ENCODE data around the gene MERTK. TPM values are rescaled to one million over a fixed set of nuclear protein-coding genes. Genes with fewer than 3 reads are reported as not detected.
"Not testable (repeated sequence)": the region's sequence is repeated elsewhere in the genome, so short reads cannot be mapped to it uniquely, and the experiment has no call there.

The MERTK gene
- total RNA-seq (10 to 100 TPM in 1 of 9 donors, 1 to 10 TPM in 8; 1.9 to 15.2 (median 4.9) TPM), polyA plus RNA-seq (1 to 10 TPM; 2.6 TPM)
- long read RNA-seq, donor 1, result 0 reads
- long read RNA-seq, donor 2, partial matches to known transcripts, result 1 of 1 reads
- long read RNA-seq, donor 2, other reads (novel, unspliced or antisense), result 0 of 1 reads
- long read RNA-seq, donor 3, partial matches to known transcripts, result 0 of 1 reads
- long read RNA-seq, donor 3, other reads (novel, unspliced or antisense), result 1 of 1 reads

DNA sequence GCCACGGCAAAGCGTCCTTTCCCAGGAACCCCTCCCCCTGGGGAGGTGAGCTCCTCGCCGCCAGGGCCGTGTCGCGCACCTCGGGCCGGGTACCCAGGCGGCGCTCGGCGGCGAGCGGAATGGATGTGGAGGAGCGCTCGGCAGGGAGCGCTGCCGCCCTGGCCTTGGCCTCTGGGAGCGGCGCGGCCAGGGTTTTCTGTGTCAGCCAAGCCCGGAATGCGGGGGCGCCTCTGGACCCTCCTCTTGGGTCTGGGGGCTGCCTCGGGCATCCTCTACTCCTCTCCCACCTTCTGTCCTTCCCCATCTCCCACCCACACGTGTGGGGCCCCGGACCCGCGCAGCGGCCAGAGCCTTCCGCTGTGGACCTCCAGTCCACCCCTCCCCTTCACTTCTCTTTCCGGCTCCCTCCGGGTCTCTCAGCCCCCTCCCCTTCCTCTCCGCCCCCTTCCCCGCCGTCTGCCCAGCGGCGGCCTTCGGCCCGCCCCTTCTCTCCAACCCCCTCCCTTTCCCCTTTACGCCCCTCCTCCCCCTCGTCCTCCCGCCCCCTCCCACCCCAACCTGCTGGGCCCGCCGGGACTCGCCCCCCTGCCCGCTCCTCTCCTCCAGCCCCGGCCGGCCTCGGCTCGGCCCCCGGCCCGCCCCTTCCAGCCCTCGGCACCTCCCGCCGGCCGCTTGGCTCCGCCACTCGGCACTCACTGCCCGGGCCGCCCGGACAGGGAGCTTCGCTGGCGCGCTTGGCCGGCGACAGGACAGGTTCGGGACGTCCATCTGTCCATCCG, at the start of gene MERTK:
Gene MERTK, plus strand, starts transcription at position 684 of the 779 bp plus-strand sequence. CDS start 129 bp downstream, outside the sequence.
- DNase-seq (peak; percentile 90 to 95 (median 91)), ATAC-seq (peak; percentile 90 to 95 (median 94))
- H3K4me1 ChIP-seq, result peaks cover 0 to 46% (median 20%) of the 10 kb centered on the region in 12 donors
- H3K27me3 ChIP-seq, result no peaks in the 10 kb centered on the region
- H3K4me3 ChIP-seq, result peak within 1 kb of the TSS; percentile 52 to 98 (median 89)
- H3K9me3 ChIP-seq, result no peaks in the 10 kb centered on the region
- TF ChIP-seq, protein P1, sequence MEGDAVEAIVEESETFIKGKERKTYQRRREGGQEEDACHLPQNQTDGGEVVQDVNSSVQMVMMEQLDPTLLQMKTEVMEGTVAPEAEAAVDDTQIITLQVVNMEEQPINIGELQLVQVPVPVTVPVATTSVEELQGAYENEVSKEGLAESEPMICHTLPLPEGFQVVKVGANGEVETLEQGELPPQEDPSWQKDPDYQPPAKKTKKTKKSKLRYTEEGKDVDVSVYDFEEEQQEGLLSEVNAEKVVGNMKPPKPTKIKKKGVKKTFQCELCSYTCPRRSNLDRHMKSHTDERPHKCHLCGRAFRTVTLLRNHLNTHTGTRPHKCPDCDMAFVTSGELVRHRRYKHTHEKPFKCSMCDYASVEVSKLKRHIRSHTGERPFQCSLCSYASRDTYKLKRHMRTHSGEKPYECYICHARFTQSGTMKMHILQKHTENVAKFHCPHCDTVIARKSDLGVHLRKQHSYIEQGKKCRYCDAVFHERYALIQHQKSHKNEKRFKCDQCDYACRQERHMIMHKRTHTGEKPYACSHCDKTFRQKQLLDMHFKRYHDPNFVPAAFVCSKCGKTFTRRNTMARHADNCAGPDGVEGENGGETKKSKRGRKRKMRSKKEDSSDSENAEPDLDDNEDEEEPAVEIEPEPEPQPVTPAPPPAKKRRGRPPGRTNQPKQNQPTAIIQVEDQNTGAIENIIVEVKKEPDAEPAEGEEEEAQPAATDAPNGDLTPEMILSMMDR (IDR thresholded peaks at IDR 0.05), result peak; percentile 32 to 86 (median 67)
- peak in 1 of 2 donors; percentile 65 for TF ChIP-seq POLR2A (IDR thresholded peaks at IDR 0.05)
- 1% methylated on average over 48 to 71 of the region's 71 CpGs for WGBS, 4 donors
- intact Hi-C loops (cut with DNase I), result loop anchor here in 6 of 10 donors (2.0 to 10.0 kb wide), 7 partner anchors 59 to 357 kb away; partner anchors contain the start of genes TMEM87B (in 1 of the 6) and ZC3H8 (in 1 of the 6)
- H3K36me3 ChIP-seq, result no peaks in the 10 kb centered on the region
- H3K27ac ChIP-seq, result peak within 1 kb of the TSS; percentile 61 to 95 (median 92)

DNA sequence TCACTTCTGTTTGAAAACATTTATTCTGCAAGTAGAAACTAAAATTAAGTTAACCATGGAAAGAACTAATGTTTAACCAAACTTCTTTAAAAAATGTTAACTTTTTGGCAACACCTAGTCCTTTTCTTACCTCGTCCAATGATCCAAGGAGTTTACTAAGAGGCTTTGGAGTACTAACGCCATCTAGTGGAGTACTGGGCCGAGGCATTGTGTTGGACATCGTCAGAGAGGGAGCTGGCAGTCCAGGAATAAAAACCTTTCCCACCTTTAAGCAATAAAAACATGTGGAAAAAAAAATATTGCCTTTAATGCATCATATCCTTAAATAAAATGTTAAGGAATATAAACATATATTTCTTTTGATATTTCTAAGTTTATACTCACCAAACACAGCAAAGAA, 47.8 kb upstream of the MERTK start:
- TF ChIP-seq, protein P1 (IDR thresholded peaks at IDR 0.05), result peak in 11 of 12 donors; percentile 21 to 58 (median 48)
- peak in 2 of 4 donors; percentile 64 to 65 for ATAC-seq
- H3K9me3 ChIP-seq; DNase-seq; intact Hi-C loops (cut with DNase I); H3K4me3 ChIP-seq; H3K4me1 ChIP-seq; H3K27ac ChIP-seq; H3K27me3 ChIP-seq: not testable (repeated sequence)
- 10 to 20% (median 14%) methylated on average over 3 to 4 of the region's 4 CpGs for WGBS, 4 donors
- peaks cover 0 to 61% (median 19%) of the 10 kb centered on the region in 9 donors for H3K36me3 ChIP-seq

DNA sequence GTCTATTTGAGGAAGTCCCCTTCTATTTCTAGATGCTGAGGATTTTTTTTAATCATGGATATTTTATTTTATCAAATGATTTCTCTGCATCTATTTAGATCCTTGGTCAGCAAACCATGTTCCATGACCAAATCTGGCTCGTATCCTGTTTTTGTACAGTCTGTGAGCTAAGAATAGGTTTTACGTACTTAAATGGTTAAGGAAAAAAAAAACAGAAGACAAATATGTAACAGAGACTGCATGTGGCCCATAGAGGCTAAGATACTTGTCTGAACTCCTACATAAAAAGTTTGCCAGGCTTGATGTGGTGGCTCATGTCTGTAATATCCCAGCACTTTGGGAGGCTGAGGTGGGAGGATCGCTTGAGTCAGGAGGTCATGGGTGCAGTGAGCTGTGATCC, 45.9 kb upstream of the MERTK start:
- H3K9me3 ChIP-seq; H3K27me3 ChIP-seq; intact Hi-C loops (cut with DNase I); H3K4me3 ChIP-seq; H3K4me1 ChIP-seq; H3K27ac ChIP-seq: not testable (repeated sequence)
- H3K36me3 ChIP-seq, result peaks cover 0 to 63% (median 28%) of the 10 kb centered on the region in 9 donors
- DNase-seq (peak in 1 of 5 donors; percentile 9), ATAC-seq (peak in 1 of 4 donors; percentile 32)
- 71 to 84% (median 80%) methylated on average over 3 of the region's 3 CpGs for WGBS, 4 donors

DNA sequence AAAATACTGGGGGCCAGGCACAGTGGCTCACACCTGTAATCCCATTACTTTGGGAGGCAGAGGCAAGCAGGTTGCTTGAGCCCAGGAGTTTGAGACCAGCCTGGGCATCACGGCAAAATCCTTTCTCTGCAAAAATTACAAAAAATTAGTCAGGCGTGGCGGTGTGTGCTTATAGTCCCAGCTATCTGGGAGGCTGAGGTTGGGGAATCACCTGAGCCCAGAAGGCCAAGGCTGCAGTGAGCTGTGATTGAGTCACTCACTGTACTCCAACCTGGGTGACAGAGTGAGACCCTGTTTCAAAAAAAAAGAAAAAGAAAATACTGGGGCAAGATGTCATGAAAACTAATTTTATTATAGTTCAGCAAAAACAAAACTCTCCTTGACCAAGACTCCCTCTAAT, 38.4 kb upstream of the MERTK start:
- H3K27me3 ChIP-seq; intact Hi-C loops (cut with DNase I); ATAC-seq; H3K4me1 ChIP-seq; H3K9me3 ChIP-seq; DNase-seq; H3K27ac ChIP-seq; H3K4me3 ChIP-seq: not testable (repeated sequence)
- peaks cover 0 to 66% (median 38%) of the 10 kb centered on the region in 9 donors for H3K36me3 ChIP-seq
- 29 to 62% (median 46%) methylated on average over 2 to 3 of the region's 3 CpGs for WGBS, 4 donors

DNA sequence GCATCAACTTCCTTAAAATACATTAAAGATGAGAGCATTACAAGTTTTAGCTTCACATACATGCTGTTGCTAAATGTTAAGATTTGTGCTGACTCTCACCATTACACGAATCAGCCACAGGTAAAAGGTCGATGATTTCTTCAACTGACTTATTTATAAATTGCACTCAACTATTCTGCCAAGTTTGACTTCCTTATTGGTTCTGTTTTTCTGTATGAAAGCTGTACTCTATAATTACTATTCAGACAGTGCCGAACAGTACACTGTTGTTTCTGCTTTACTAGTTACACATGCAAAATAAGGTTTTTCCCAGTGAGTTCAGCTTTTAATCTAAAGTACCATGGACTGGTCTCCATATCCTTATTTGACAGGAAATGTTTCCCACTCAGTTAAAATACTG, 33.3 kb upstream of the MERTK start:
- intact Hi-C loops (cut with DNase I); DNase-seq; H3K4me1 ChIP-seq; H3K27me3 ChIP-seq; ATAC-seq; H3K4me3 ChIP-seq; H3K9me3 ChIP-seq; H3K27ac ChIP-seq: not testable (repeated sequence)
- 50 to 74% (median 63%) methylated on average over 2 to 3 of the region's 3 CpGs for WGBS, 4 donors
- peaks cover 0 to 59% (median 35%) of the 10 kb centered on the region in 9 donors for H3K36me3 ChIP-seq

DNA sequence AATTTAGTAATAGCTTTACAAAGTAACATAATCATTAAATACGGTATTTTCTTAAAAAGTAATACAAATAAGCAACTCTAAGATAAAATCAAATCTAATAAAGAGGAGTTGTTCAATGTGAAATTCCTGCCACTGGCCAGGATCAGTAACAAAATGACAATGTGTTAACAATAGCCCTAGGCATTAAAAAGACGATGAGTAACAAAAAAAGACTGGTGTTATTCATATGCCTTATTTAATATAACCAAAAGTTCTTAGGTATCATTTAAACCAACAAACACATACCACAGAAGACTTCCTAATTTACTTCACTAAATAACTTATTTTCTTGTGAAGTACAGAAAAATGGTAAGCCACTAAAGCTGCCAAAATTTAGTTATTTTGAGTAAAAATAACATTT, 25.6 kb upstream of the MERTK start:
- H3K27me3 ChIP-seq; H3K27ac ChIP-seq; H3K9me3 ChIP-seq; intact Hi-C loops (cut with DNase I); ATAC-seq; H3K4me1 ChIP-seq; DNase-seq; H3K4me3 ChIP-seq: not testable (repeated sequence)
- peaks cover 0 to 65% (median 42%) of the 10 kb centered on the region in 9 donors for H3K36me3 ChIP-seq
- 82 to 96% (median 92%) methylated on average over 2 of the region's 2 CpGs for WGBS, 4 donors
